SH-SY5Y (cell line): Measurements from ENCODE around the gene ING2.

Source experiments
- GATA2 ChIP-seq: IDR thresholded peaks from 2 replicates; pipeline ENCODE4 v1.6.1; 2011; ENCODE audit warnings: mild to moderate bottlenecking, low read depth, low read length
- GATA3 ChIP-seq: IDR thresholded peaks from 2 replicates; pipeline ENCODE4 v1.6.1; 2011; ENCODE audit warnings: low read depth, mild to moderate bottlenecking, low read length, moderate library complexity

- TF ChIP-seq GATA2 (no peak), GATA3 (no peak)
These were observed 12.3 kb downstream of the ING2 start for GRCh38 chr4:183517194-183517593.
